GM21381 (cell line): ENCODE results near the gene CUBN.

Experiments used
- ATAC-seq: cut with Tn5 transposase; IDR thresholded peaks from one replicate; pipeline ENCODE4 v1.9.1; 2021; ENCODE audit warnings: mild to moderate bottlenecking, moderate library complexity; ENCODE audit not compliant: unreplicated experiment

CUBN gene

DNA sequence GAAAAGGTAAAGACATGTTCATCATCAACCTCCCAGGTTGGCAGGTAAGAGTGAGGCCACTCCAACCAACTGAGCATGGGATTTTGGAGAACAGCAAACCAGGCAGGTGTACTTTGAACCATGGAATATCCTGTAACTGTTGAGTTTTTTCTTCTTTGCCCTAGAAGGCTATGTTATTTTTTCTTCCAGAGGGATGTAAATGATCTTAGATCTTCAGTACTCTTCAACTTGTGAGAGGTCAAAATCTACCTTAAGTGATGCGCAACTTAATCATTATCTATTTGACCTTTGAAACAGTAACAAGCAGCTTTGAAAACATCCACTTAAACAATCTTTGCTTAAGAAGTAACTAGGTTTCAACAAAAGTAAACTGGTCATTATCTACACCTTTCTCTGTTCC is at the start of gene CUBN:
Gene CUBN, minus strand, starts transcription at position 71 of the 400 bp plus-strand sequence. Its CDS starts 46 bp downstream, at position 25.
- no peak for ATAC-seq

DNA sequence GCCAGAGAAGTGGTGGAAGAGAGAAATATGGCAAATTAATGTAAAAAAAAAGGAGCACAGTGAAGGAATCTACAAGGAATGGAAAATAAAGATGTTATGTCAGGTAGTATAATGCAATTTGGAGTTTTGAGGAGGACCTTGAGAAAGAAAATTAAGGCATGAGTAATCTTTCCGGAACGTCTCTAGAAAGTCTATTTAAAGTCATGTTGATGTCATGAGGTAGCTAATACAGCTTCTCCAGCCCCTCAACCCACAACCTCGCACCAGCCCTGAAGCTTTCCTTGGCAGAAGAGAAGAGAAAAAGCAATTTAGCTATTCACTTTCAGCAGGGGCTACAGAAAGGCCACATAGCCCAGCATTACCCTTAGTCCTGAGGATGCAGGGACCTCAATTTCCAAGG is 49.4 kb upstream of the CUBN start:
- no peak for ATAC-seq

DNA sequence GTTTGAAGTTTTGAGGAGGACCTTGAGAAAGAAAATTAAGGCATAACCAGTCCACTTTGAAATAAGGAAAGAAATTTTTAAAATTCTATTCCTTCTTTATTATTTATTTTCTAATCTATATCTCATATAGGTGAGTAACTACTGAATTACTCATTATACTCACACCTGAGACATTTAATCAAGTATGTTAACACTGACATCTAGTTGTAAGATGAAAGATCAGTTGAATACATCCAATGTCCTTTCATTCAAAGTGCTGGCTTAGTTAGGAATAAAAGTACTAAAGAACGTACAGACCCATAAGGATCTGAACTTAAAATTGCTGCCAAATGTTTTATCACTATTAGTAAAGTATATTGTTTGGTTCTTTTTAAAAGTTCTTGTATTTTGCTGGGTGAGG is 48.4 kb upstream of the CUBN start:
- ATAC-seq: no peak

DNA sequence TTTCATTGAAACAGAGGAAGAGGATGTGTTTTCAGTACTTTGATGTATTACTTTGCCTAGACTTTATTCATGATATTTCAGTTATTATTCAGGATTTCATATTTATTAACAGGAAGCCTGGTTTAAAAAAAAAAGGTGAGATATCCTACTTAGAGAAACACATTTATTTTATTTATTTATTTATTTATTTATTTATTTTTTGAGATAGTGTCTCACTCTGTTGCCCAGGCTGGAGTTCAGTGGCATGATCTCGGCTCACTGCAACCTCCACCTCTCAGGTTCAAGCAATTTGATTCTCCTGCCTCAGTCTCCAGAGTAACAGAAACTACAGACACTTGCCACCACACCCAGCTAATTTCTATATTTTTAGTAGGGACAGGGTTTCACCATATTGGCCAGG is 47.4 kb upstream of the CUBN start:
- ATAC-seq: no peak

- no peak for ATAC-seq
Measured at GRCh38 chr10:17176091-17176490, 46.5 kb upstream of the CUBN start.

- ATAC-seq: no peak
Measured at GRCh38 chr10:17175551-17175950, 45.9 kb upstream of the CUBN start.

DNA sequence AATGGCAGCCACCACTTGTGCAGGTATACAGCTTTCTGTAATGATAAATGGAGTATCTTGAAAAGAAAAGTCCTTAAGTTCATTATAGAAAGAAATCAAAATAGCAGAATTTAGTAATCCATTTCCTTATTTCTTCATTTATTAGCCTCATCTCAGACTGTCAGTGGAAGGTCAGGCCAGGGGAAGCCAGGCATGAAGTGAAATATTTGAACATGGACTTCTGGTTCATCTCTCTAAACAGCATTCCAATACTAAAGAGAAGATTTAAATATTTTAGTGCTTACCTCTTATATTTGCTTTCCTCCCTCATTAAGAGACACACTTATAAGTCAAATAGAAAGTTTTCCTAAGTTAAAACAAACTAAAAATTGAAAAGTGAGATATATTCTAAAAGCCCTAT is 45.0 kb upstream of the CUBN start:
- ATAC-seq: no peak

DNA sequence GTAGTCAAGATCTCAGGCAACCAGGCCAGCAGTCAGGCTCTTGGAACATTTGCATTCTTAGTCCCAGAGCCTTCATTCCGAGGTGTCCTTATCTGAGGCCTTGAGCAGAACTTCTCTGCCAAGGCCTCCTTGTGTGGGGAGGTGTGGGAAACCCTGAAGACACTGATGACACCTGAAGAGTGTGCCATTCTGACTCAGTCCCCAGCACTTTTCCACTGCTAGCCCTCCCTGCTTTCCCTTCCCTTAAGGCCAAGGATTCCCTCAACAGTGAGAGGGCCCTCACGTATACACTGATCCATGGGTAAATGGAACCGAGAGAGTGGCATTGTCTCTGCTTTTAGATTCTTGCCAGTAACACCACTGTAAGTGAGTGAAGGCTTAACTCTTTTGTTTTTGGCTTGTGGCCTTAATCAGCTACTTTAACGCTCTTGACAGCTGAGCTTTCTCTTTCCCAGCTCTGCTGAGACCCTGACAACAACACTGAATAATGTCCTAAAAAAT is 41.6 kb upstream of the CUBN start:
- ATAC-seq: no peak

- no peak for ATAC-seq
Measured at GRCh38 chr10:17169803-17170202, 40.2 kb upstream of the CUBN start.

- ATAC-seq: no peak
Measured at GRCh38 chr10:17166699-17167098, 37.1 kb upstream of the CUBN start.

DNA sequence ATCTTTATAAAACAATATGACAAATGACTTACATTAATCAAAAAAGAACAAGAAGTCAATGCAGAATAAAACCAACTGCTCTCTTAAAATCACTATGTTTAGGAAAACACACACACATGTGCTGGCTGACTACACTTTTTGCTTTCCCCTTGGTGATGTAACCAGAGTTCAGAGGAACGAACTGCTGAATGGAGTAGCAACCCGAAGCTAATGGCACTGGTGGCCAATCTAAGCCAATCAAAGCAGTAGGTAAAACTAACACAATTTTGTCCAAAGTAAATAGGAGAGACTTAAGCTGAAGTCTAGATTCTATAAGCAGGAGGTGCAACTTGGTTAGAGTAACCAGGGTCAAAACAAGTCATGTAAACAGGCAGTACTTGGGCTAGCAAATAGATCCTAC is 33.2 kb upstream of the CUBN start:
- ATAC-seq: no peak

- no peak for ATAC-seq
Measured at GRCh38 chr10:17161775-17162174, 32.2 kb upstream of the CUBN start.

DNA sequence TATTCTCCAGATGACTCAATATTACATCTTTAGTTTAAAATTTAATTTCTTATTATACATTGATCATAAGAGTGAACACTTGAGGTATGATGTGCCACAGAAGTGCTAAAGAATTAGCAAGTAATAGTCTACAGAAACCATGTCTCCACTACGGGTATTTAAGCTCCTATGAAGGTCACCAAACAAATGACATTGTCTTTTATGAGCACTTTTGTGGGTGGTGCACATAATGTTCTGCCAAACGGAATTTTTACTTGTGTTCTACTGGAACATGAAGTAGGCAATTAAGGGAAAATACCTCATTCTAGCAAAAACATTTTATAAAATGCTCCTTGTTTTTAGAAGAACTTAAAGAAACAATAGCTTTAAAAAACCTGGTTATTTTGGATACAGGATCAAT is 27.4 kb upstream of the CUBN start:
- ATAC-seq: no peak

GRCh38 chr10:17155826-17156225 is 26.2 kb upstream of the CUBN start:
- ATAC-seq: no peak

- ATAC-seq: no peak
Measured at GRCh38 chr10:17154116-17154515, 24.5 kb upstream of the CUBN start.

DNA sequence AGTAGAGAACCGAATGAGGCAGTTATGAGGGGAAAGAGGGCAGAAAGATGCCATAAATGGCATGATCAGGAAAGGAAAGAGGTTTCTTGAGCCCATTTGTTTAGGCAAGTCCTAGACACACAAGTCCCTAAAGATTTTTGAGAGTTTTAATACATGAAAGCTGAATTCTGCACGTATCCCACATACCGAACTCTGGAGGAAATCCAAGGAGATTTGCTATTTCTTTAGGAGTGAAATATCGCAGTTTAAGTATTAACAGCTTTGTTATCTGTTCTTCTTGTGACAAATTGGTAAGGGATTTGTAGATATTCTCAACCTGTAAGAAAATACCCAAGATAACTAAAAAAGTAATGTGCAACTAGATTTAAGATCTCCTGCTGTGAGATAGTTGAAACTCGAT is 23.7 kb upstream of the CUBN start:
- ATAC-seq: no peak

DNA sequence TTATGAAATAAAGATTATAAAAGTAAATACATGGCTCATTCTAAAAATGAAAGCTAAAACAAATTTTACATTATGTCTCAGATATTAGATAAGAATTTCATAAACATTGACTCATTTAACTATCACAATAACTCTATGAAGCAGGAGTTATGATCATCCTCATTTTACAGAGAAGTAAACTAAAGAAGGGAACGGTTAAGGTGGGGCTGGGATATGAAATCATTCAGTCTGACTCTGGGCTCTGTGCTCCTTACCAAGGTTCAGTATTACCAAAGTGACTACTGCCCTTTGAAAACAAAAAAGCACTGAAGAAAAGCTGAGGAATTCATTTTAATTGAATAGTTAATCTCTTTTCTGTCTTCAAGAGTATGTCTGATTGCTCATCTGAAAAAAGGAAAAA is 22.1 kb upstream of the CUBN start:
- no peak for ATAC-seq

DNA sequence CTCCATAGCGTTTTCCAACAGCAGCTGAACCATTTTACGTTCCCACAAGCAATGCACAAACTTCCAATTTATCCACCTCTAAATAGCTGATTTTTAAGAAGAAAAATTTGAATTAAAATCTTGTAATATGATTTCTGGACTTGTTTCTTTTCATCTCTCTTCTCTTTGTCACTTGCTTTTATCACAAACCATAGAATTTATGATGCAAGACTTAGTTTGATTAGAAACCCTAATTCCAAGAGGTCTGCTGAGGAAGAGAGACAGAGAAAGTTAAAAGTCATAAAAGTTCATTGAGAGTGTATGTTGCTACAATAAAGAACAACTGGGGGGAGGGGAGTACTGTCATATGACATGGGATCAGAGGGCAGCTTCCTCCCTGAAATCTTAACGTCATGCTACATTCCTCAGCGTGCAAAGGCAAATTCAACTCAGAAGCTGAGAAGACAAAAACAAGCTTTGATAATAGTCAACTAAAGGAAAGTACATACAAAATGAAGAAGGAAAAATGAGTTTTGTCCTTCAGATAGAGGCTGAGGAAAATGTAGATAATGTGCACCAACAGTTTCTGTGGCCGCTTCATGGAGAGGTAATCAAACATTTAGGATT is 18.4 kb upstream of the CUBN start:
- no peak for ATAC-seq

- ATAC-seq: no peak
Measured at GRCh38 chr10:17146892-17147291, 17.3 kb upstream of the CUBN start.

DNA sequence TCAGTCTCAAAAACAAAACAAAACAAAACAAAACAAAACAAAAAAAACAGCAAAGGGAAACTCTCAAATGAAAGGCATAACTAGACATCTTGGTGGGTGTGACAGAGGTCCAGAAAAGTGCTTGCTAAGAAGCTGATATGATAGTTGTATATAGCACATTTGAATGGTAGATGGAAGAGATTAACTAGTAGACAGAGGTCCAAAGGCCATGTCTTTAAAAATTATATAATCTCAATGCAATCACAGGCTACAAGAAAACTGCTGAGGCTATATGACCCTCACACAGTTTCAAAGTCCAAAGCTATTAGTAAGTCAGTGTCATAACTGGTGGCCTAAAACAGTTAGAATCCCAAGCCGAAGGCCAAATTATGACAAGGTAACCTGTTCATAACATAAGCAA is 15.6 kb upstream of the CUBN start:
- no peak for ATAC-seq

- ATAC-seq: no peak
Measured at GRCh38 chr10:17144757-17145156, 15.1 kb upstream of the CUBN start.

DNA sequence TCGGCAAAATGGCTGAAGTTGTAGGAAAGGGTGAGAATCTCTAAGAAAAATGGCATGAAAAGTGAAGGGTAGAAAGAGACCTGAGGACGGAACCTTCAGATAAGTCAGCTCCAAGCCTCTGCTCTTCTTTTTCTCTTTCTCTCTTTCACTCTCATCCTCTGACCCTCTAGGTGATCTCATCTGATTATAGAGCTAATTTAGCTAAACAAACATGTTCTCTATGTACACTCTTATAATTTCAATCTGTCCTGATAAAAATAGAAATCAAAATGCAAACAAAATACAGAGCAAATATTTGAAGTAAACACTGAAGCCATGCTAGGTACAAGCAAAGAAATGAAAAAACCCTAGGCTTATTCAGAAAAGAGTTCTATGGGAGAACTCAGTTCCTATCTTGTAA is 14.4 kb upstream of the CUBN start:
- ATAC-seq: no peak

GRCh38 chr10:17143055-17143690 is 13.6 kb upstream of the CUBN start:
- no peak for ATAC-seq
